Neural progenitor cell (in vitro differentiated cells): ENCODE measurements around the gene OR14A16. TPM values are rescaled to one million over a fixed set of nuclear protein-coding genes. Genes with fewer than 3 reads are reported as not detected.
A peak's percentile ranks its signal among the peaks of the same experiment; 100 is the strongest.

Source experiments
- DNase-seq: peaks from one replicate; pipeline ENCODE4 v3.0.0-alpha.2; 2016; ENCODE audit warnings: low spot score
- H2AFZ ChIP-seq: fragments of 200-600 bp; sonication (generic); replicated peaks from 2 replicates; pipeline ENCODE4 v1.6.1; 2016; ENCODE audit warnings: antibody characterized with exemption
- H3F3A ChIP-seq: fragments of 200-600 bp; sonication (generic); 2 replicates; pipeline ENCODE4 v1.6.1; 2016; ENCODE audit warnings: antibody characterized with exemption, low read depth
- H3K27ac ChIP-seq: fragments of 200-600 bp; sonication (generic); 2 replicates; pipeline ENCODE4 v1.5.1; 2016; ENCODE audit warnings: mild to moderate bottlenecking
- H3K27me3 ChIP-seq: fragments of 200-600 bp; sonication (generic); 2 replicates; pipeline ENCODE4 v1.6.1; 2016; ENCODE audit warnings: mild to moderate bottlenecking, moderate library complexity
- H3K36me3 ChIP-seq: fragments of 200-600 bp; sonication (generic); 2 replicates; pipeline ENCODE4 v1.5.1; 2016
- H3K4me1 ChIP-seq: fragments of 200-600 bp; sonication (generic); 2 replicates; pipeline ENCODE4 v1.6.1; 2016; ENCODE audit warnings: mixed run types
- H3K4me2 ChIP-seq: fragments of 200-600 bp; sonication (generic); 2 replicates; pipeline ENCODE4 v1.6.1; 2016
- H3K4me3 ChIP-seq: fragments of 200-600 bp; sonication (generic); 2 replicates; pipeline ENCODE4 v1.5.1; 2016
- H3K79me2 ChIP-seq: fragments of 200-600 bp; sonication (generic); 2 replicates; pipeline ENCODE4 v1.6.1; 2016; ENCODE audit warnings: low read depth
- H3K9ac ChIP-seq: fragments of 200-600 bp; sonication (generic); 2 replicates; pipeline ENCODE4 v1.6.1; 2016
- H3K9me3 ChIP-seq: fragments of 200-600 bp; sonication (generic); 2 replicates; pipeline ENCODE4 v1.5.1; 2016; ENCODE audit warnings: low read depth
- H4K20me1 ChIP-seq: fragments of 200-600 bp; sonication (generic); 2 replicates; pipeline ENCODE4 v1.6.1; 2016; ENCODE audit warnings: low read depth
- H3K27ac Mint-ChIP-seq: 3 replicates; pipeline ENCODE4 v1.8.0; 2021; ENCODE audit warnings: mixed read lengths
- H3K27me3 Mint-ChIP-seq: 2 replicates; pipeline ENCODE4 v1.8.0; 2022; ENCODE audit warnings: low read depth, mild to moderate bottlenecking, inconsistent platforms, moderate library complexity, mixed read lengths; ENCODE audit not compliant: insufficient read depth
- H3K36me3 Mint-ChIP-seq: 3 replicates; pipeline ENCODE4 v1.8.0; 2021; ENCODE audit warnings: mixed read lengths
- H3K4me1 Mint-ChIP-seq: 3 replicates; pipeline ENCODE4 v1.8.0; 2021; ENCODE audit warnings: mixed read lengths
- H3K4me3 Mint-ChIP-seq: 3 replicates; pipeline ENCODE4 v1.8.0; 2021; ENCODE audit warnings: mild to moderate bottlenecking, moderate library complexity, mixed read lengths
- H3K9me3 Mint-ChIP-seq: 3 replicates; pipeline ENCODE4 v1.8.0; 2020; ENCODE audit warnings: mixed read lengths
- EZH2 ChIP-seq: fragments of 200-600 bp; sonication (generic); IDR thresholded peaks from 2 replicates; pipeline ENCODE4 v1.6.1; 2017; ENCODE audit warnings: antibody characterized with exemption, mild to moderate bottlenecking, moderate library complexity
- EZH2phosphoT487 ChIP-seq: fragments of 200-600 bp; sonication (generic); IDR thresholded peaks from 2 replicates; pipeline ENCODE4 v1.6.1; 2017; ENCODE audit warnings: antibody characterized with exemption
- total RNA-seq: library from RNA; depleted of rRNA; stranded (reverse); fragments of >200 nt; gene quantifications from 2 replicates; pipeline ENCODE4 v1.2.3, GENCODE V29; 2015; ENCODE audit warnings: low replicate concordance
- TF ChIP-seq, protein P1 (sequence below): fragments of 200-600 bp; sonication (generic); IDR thresholded peaks from 2 replicates; pipeline ENCODE4 v1.5.1; 2017; ENCODE audit warnings: antibody characterized with exemption, mild to moderate bottlenecking

The OR14A16 gene
- total RNA-seq, 1 donor from 2014 or later, result not detected

DNA sequence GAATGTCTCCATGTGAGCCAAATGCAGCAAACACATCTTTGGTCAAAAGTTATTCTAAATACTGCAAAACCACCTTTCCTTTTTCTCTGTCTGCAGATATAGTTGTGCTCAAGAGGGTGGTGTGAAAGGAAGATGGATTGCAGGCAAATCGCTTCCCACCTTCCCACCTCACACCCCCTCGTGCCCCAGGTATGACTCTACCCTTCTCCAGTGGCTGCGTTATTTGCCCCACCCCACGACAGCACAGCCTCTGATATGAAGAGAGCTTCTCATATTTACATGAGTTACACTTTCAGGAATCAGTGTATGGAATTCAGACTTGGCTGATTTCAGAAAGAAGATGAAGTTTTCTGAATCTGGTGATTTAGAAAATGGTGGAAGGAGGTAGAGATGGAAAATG is 38.8 kb upstream of the OR14A16 start:
- TF ChIP-seq EZH2phosphoT487, result no peak
- TF ChIP-seq EZH2, result no peak
- TF ChIP-seq, protein P1, sequence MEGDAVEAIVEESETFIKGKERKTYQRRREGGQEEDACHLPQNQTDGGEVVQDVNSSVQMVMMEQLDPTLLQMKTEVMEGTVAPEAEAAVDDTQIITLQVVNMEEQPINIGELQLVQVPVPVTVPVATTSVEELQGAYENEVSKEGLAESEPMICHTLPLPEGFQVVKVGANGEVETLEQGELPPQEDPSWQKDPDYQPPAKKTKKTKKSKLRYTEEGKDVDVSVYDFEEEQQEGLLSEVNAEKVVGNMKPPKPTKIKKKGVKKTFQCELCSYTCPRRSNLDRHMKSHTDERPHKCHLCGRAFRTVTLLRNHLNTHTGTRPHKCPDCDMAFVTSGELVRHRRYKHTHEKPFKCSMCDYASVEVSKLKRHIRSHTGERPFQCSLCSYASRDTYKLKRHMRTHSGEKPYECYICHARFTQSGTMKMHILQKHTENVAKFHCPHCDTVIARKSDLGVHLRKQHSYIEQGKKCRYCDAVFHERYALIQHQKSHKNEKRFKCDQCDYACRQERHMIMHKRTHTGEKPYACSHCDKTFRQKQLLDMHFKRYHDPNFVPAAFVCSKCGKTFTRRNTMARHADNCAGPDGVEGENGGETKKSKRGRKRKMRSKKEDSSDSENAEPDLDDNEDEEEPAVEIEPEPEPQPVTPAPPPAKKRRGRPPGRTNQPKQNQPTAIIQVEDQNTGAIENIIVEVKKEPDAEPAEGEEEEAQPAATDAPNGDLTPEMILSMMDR, result no peak
- Histone ChIP-seq H3K79me2 (no peaks in the 10 kb centered on the region), H4K20me1 (no peaks in the 10 kb centered on the region), H3K9me3 (peaks cover 22% of the 10 kb centered on the region), H2AFZ (no peak overlapping the region), H3K36me3 (no peaks in the 10 kb centered on the region), H3K27ac (no peak overlapping the region), H3K27me3 (no peaks in the 10 kb centered on the region), H3F3A (no peaks in the 10 kb centered on the region), H3K4me1 (no peaks in the 10 kb centered on the region), H3K4me3 (no peak overlapping the region), H3K9ac (no peak overlapping the region), H3K4me2 (no peak overlapping the region)
- H3K4me1 Mint-ChIP-seq, result peaks cover 3% of the 10 kb centered on the region
- DNase-seq, result no peak
- peaks cover 12% of the 10 kb centered on the region for H3K9me3 Mint-ChIP-seq
- H3K27me3 Mint-ChIP-seq, result peaks cover 7% of the 10 kb centered on the region
- H3K36me3 Mint-ChIP-seq, result no peaks in the 10 kb centered on the region
- H3K27ac Mint-ChIP-seq, result no peak overlapping the region
- no peak overlapping the region for H3K4me3 Mint-ChIP-seq

DNA sequence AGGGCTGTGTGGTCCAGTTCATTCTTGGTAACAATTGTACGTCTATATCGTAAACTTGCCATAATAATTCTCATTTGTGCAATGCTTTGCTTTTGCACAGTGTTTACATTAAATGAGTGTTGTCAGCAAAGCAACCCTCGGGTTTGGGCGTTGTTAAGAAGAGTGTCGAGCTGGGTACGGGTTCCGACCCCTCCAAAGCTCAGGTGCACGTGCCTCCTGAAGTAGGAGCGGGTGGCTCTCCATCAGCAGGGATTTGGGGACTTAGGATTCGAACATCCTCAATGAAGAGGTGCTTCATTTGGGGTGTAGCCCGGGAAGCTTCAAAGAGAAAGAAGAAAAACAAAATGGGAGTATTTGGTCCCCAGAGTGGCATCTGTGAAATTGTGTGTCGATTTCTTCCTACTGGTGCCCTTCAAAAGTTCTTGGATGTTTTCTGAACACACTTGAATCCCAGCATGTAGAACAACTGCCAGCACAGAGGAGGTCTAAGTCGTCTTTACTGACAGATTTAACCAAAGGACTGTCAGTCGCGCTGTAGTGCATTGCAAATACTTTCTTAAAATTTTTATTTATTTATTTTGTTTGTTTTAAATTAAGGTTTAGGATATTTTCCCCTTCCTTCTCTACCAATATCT is 34.2 kb upstream of the OR14A16 start:
- H3K9me3 ChIP-seq, result peaks cover 16% of the 10 kb centered on the region
- H3K4me3 ChIP-seq, result no peak overlapping the region
- Mint-ChIP-seq H3K4me1 (peaks cover 3% of the 10 kb centered on the region), H3K36me3 (no peaks in the 10 kb centered on the region), H3K27me3 (peaks cover 12% of the 10 kb centered on the region), H3K4me3 (peak overlapping the region; percentile 86), H3K27ac (no peak overlapping the region), H3K9me3 (peaks cover 10% of the 10 kb centered on the region)
- no peak for DNase-seq
- no peaks in the 10 kb centered on the region for H3F3A ChIP-seq
- TF ChIP-seq, protein P1, result no peak
- TF ChIP-seq EZH2phosphoT487 (no peak), EZH2 (no peak)
- H3K27ac ChIP-seq, result no peak overlapping the region
- H3K36me3 ChIP-seq, result no peaks in the 10 kb centered on the region
- H3K27me3 ChIP-seq, result no peaks in the 10 kb centered on the region
- no peak overlapping the region for H2AFZ ChIP-seq
- no peak overlapping the region for H3K9ac ChIP-seq
- H4K20me1 ChIP-seq, result no peaks in the 10 kb centered on the region
- H3K4me2 ChIP-seq, result no peak overlapping the region
- H3K4me1 ChIP-seq, result no peaks in the 10 kb centered on the region
- no peaks in the 10 kb centered on the region for H3K79me2 ChIP-seq

DNA sequence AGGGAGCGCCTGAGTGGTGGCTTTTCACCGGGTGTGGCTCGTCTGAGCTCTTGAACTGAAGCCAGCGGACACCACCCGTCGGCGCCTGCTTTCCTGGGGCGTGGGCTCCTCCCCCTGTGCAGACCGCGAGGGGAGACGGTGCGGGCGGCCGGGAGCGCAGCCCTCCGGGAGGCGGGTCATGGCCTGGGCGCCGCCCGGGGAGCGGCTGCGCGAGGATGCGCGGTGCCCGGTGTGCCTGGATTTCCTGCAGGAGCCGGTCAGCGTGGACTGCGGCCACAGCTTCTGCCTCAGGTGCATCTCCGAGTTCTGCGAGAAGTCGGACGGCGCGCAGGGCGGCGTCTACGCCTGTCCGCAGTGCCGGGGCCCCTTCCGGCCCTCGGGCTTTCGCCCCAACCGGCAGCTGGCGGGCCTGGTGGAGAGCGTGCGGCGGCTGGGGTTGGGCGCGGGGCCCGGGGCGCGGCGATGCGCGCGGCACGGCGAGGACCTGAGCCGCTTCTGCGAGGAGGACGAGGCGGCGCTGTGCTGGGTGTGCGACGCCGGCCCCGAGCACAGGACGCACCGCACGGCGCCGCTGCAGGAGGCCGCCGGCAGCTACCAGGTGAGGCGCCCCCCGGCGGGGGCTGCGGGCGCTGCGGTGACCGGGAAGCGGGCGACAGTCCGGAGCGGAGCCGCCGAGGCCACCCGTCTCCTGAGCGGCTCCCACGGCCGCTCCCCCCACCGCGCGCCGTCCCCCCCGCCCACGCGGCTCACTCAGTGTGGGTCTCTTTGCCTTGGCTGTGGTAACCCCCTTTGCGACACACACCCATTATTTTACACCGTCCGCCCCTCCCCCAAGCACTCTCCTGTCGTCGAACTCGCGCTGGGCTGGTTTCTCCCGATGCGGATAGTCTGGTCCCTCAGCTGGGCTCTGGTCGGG is 33.4 kb upstream of the OR14A16 start, which contains the start of gene TRIM58:
TRIM58 (plus strand) TSS at position 119 of the 916 bp plus-strand sequence; CDS start at position 179, 60 bp downstream.
- no peak within 1 kb of the TSS for H3K27ac Mint-ChIP-seq
- peaks cover 10% of the 10 kb centered on the region for H3K9me3 Mint-ChIP-seq
- peaks cover 16% of the 10 kb centered on the region for H3K9me3 ChIP-seq
- no peaks in the 10 kb centered on the region for H4K20me1 ChIP-seq
- no peak within 1 kb of the TSS for H2AFZ ChIP-seq
- peaks cover 3% of the 10 kb centered on the region for H3K4me1 Mint-ChIP-seq
- TF ChIP-seq EZH2phosphoT487 (no peak), EZH2 (no peak)
- TF ChIP-seq, protein P1, result no peak
- H3K27me3 Mint-ChIP-seq, result peaks cover 12% of the 10 kb centered on the region
- H3K4me3 Mint-ChIP-seq, result peak within 1 kb of the TSS; percentile 86
- no peak within 1 kb of the TSS for H3K4me3 ChIP-seq
- no peaks in the 10 kb centered on the region for H3K36me3 Mint-ChIP-seq
- H3K79me2 ChIP-seq, result no peaks in the 10 kb centered on the region
- no peak for DNase-seq
- H3K4me2 ChIP-seq, result no peak within 1 kb of the TSS
- no peaks in the 10 kb centered on the region for H3K4me1 ChIP-seq
- H3K27ac ChIP-seq, result no peak within 1 kb of the TSS
- no peaks in the 10 kb centered on the region for H3K27me3 ChIP-seq
- H3K36me3 ChIP-seq, result no peaks in the 10 kb centered on the region
- no peaks in the 10 kb centered on the region for H3F3A ChIP-seq
- no peak within 1 kb of the TSS for H3K9ac ChIP-seq
